Astrocyte (in vitro differentiated cells and primary cell): ENCODE results near the gene JAM3. TPM values are rescaled to one million over a fixed set of nuclear protein-coding genes. Genes with fewer than 3 reads are reported as not detected.

Source experiments
- DNase-seq: peaks from one replicate; pipeline ENCODE4 v3.0.0-alpha.2; 2010; ENCODE audit warnings: low read depth
- FAIRE-seq: peaks from 2 replicates; lab custom pipeline; 2011; peaks lifted over from hg19 to GRCh38; lab: Jason Lieb, UNC
- H2AFZ ChIP-seq: 2 replicates; pipeline ENCODE4 v1.6.0; 2012; ENCODE audit warnings: low read depth, low read length, inconsistent platforms
- H3K27ac ChIP-seq: 2 replicates; pipeline ENCODE4 v1.5.1; 2011; ENCODE audit warnings: low read depth, low read length, inconsistent platforms
- H3K27me3 ChIP-seq: 2 replicates; pipeline ENCODE4 v1.6.0; 2011; ENCODE audit warnings: low read length, inconsistent platforms; ENCODE audit not compliant: insufficient read depth
- H3K36me3 ChIP-seq: 2 replicates; pipeline ENCODE4 v1.5.1; 2011; ENCODE audit warnings: low read length, inconsistent platforms; ENCODE audit not compliant: insufficient read depth
- H3K4me1 ChIP-seq: 2 replicates; pipeline ENCODE4 v1.5.1; 2011; ENCODE audit warnings: low read length, inconsistent platforms; ENCODE audit not compliant: insufficient read depth
- H3K4me2 ChIP-seq: 2 replicates; pipeline ENCODE4 v1.6.0; 2012; ENCODE audit warnings: low read length, inconsistent platforms
- H3K4me3 ChIP-seq: 2 replicates; pipeline ENCODE4 v1.5.1; 2011; ENCODE audit warnings: low read depth, mild to moderate bottlenecking, low read length, inconsistent platforms; ENCODE audit not compliant: insufficient read depth
- H3K79me2 ChIP-seq: 2 replicates; pipeline ENCODE4 v1.6.0; 2012; ENCODE audit warnings: mild to moderate bottlenecking, low read length, inconsistent platforms; ENCODE audit not compliant: insufficient read depth
- H3K9ac ChIP-seq: 2 replicates; pipeline ENCODE4 v1.6.0; 2012; ENCODE audit warnings: mild to moderate bottlenecking, low read length, inconsistent platforms
- H3K9me3 ChIP-seq: 2 replicates; pipeline ENCODE4 v1.5.1; 2012; ENCODE audit warnings: low read depth, mild to moderate bottlenecking, low read length, inconsistent platforms; ENCODE audit not compliant: insufficient read depth
- H4K20me1 ChIP-seq: 2 replicates; pipeline ENCODE4 v1.6.0; 2012; ENCODE audit warnings: low read length, inconsistent platforms; ENCODE audit not compliant: insufficient read depth
- H3K27ac Mint-ChIP-seq: one replicate; pipeline ENCODE4 v1.8.0; 2021; ENCODE audit warnings: mild to moderate bottlenecking, mixed read lengths; ENCODE audit not compliant: unreplicated experiment
- H3K27me3 Mint-ChIP-seq: one replicate; pipeline ENCODE4 v1.8.0; 2021; ENCODE audit warnings: low read depth, mixed read lengths; ENCODE audit not compliant: unreplicated experiment
- H3K36me3 Mint-ChIP-seq: one replicate; pipeline ENCODE4 v1.8.0; 2021; ENCODE audit warnings: low read depth, mixed read lengths; ENCODE audit not compliant: unreplicated experiment
- H3K4me1 Mint-ChIP-seq: one replicate; pipeline ENCODE4 v1.8.0; 2021; ENCODE audit warnings: low read depth, mixed read lengths; ENCODE audit not compliant: unreplicated experiment
- H3K4me3 Mint-ChIP-seq: one replicate; pipeline ENCODE4 v1.8.0; 2021; ENCODE audit warnings: mild to moderate bottlenecking, moderate library complexity, mixed read lengths; ENCODE audit not compliant: unreplicated experiment
- H3K9me3 Mint-ChIP-seq: one replicate; pipeline ENCODE4 v1.8.0; 2021; ENCODE audit warnings: mild to moderate bottlenecking, mixed read lengths; ENCODE audit not compliant: unreplicated experiment
- EZH2 ChIP-seq: IDR thresholded peaks from 2 replicates; pipeline ENCODE4 v1.6.1; 2012; ENCODE audit warnings: mild to moderate bottlenecking, low read length, inconsistent platforms; ENCODE audit not compliant: insufficient read depth
- total RNA-seq: library from RNA; stranded (reverse); gene quantifications from 2 replicates; pipeline ENCODE4 v1.2.1, GENCODE V29; 2021
- TF ChIP-seq, protein P1 (sequence below): IDR thresholded peaks from 2 replicates; pipeline ENCODE4 v1.5.1; 2011; ENCODE audit warnings: low read depth, mild to moderate bottlenecking, inconsistent platforms, low read length, moderate library complexity; ENCODE audit not compliant: insufficient read depth

JAM3 gene
- total RNA-seq, 1 donor from 2014 or later: 88.3 TPM

- no peak for TF ChIP-seq EZH2
- TF ChIP-seq, protein P1, sequence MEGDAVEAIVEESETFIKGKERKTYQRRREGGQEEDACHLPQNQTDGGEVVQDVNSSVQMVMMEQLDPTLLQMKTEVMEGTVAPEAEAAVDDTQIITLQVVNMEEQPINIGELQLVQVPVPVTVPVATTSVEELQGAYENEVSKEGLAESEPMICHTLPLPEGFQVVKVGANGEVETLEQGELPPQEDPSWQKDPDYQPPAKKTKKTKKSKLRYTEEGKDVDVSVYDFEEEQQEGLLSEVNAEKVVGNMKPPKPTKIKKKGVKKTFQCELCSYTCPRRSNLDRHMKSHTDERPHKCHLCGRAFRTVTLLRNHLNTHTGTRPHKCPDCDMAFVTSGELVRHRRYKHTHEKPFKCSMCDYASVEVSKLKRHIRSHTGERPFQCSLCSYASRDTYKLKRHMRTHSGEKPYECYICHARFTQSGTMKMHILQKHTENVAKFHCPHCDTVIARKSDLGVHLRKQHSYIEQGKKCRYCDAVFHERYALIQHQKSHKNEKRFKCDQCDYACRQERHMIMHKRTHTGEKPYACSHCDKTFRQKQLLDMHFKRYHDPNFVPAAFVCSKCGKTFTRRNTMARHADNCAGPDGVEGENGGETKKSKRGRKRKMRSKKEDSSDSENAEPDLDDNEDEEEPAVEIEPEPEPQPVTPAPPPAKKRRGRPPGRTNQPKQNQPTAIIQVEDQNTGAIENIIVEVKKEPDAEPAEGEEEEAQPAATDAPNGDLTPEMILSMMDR: no peak
- Histone ChIP-seq H4K20me1 (no peaks in the 10 kb centered on the region), H3K4me1 (no peaks in the 10 kb centered on the region), H3K36me3 (peaks cover 25% of the 10 kb centered on the region), H3K27me3 (no peaks in the 10 kb centered on the region), H3K27ac (no peak overlapping the region), H3K79me2 (no peaks in the 10 kb centered on the region), H2AFZ (no peak overlapping the region), H3K9ac (no peak overlapping the region), H3K9me3 (no peaks in the 10 kb centered on the region), H3K4me3 (no peak overlapping the region), H3K4me2 (no peak overlapping the region)
- peaks cover 9% of the 10 kb centered on the region for H3K9me3 Mint-ChIP-seq
- no peaks in the 10 kb centered on the region for H3K4me1 Mint-ChIP-seq
- H3K4me3 Mint-ChIP-seq: no peak overlapping the region
- peaks cover 25% of the 10 kb centered on the region for H3K36me3 Mint-ChIP-seq
- no peak for FAIRE-seq
- H3K27me3 Mint-ChIP-seq: no peaks in the 10 kb centered on the region
- no peak for DNase-seq
- no peak overlapping the region for H3K27ac Mint-ChIP-seq
Observed at GRCh38 chr11:134159652-134160051, 90.8 kb downstream of the JAM3 start.

- TF ChIP-seq, protein P1: no peak
- TF ChIP-seq EZH2: no peak
- H3K27me3 Mint-ChIP-seq: no peaks in the 10 kb centered on the region
- no peak overlapping the region for H3K9ac ChIP-seq
- no peak overlapping the region for H3K27ac Mint-ChIP-seq
- H2AFZ ChIP-seq: no peak overlapping the region
- no peak for FAIRE-seq
- H3K36me3 ChIP-seq: peaks cover 39% of the 10 kb centered on the region
- no peak overlapping the region for H3K4me3 Mint-ChIP-seq
- H3K4me1 Mint-ChIP-seq: no peaks in the 10 kb centered on the region
- no peaks in the 10 kb centered on the region for H4K20me1 ChIP-seq
- peaks cover 44% of the 10 kb centered on the region for H3K36me3 Mint-ChIP-seq
- H3K4me1 ChIP-seq: no peaks in the 10 kb centered on the region
- H3K27ac ChIP-seq: no peak overlapping the region
- no peaks in the 10 kb centered on the region for H3K27me3 ChIP-seq
- H3K9me3 Mint-ChIP-seq: peaks cover 13% of the 10 kb centered on the region
- no peak overlapping the region for H3K4me2 ChIP-seq
- no peak overlapping the region for H3K4me3 ChIP-seq
- H3K79me2 ChIP-seq: no peaks in the 10 kb centered on the region
- DNase-seq: no peak
- H3K9me3 ChIP-seq: peaks cover 2% of the 10 kb centered on the region
Observed at GRCh38 chr11:134164490-134165370, 95.9 kb downstream of the JAM3 start.
